HG03575 (cell line): ENCODE measurements around the gene AMH.

Experiments used
- ATAC-seq: cut with Tn5 transposase; IDR thresholded peaks from one replicate; pipeline ENCODE4 v1.9.1; 2021; ENCODE audit not compliant: unreplicated experiment, insufficient number of reproducible peaks, low FRiP score; ENCODE audit errors: extremely low read depth

AMH gene

DNA sequence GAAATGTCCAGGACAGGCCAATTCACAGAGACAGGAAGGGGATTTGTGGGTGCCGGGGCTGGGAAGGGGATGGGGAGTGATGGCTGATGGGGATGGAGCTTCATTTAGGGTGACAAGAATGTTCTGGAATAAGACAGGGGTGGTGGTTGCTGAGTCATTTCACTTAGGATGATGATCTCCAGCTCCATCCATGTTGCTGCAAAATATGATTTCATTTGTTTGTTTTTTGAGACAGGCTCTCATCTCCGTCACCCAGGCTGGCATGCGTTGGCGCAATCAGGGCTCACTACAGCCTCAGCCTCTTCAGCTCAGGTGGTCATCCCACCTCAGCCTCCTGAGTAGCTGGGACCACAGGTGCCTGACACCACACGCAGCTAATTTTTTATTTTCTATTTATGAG, 10.2 kb downstream of the AMH start:
- no peak for ATAC-seq

DNA sequence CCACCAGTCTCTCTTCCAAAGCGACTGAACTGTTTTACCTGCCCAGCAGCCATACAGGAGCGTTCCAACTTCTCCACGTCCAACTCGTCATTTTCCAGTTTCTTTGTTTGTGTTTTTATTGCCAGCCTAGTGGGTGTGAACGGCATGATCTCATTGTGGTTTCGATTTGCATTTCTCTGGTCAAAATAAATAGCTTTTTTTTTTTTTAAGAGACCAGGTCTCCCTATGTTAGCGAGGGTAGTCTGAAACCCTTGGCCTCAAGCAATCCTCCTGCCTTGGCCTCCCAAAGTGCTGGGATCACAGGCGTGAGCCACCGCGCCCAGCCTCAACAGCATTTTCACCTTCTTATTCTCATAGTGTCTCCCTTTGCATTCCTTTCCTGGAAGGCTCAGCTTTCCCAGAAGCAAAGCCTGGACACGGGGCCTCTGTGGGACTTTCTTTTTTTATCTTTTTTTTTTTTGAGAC, 11.2 kb downstream of the AMH start:
- ATAC-seq, result no peak

DNA sequence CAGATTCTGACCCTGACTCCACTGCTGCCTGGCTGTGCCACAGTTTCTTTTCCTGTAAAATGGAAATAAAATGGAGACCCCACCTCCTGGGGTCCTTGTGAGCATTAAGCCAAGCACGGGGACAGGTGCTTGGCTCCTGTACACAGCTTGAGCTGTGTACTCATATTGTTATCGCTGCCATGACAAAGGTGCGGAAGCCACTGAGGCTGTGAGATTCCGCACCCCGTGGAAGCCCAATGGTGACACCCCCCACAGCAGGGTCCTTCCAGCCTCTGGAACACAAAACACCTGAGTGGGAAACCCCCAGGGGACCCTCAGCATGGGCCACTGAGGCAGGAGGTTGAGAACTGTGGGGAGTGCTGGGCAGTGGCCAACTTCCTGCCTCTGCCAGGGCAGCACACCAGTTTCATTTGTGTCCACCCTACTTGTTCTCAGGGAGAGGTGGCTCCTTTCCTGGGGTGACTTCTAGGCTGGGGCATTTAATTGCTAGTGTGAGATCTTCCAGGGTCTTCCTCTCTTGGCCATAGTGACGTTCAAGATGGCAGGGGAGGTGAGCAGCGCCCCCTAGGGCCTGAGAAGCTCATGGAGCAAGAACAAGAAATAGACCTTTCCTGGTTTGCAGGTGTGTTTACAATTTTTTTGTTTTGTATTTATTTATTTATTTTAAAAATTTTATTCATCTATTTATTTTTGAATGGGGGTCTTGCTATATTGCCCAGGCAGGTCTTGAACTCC, 12.5 kb downstream of the AMH start:
- ATAC-seq, result no peak

DNA sequence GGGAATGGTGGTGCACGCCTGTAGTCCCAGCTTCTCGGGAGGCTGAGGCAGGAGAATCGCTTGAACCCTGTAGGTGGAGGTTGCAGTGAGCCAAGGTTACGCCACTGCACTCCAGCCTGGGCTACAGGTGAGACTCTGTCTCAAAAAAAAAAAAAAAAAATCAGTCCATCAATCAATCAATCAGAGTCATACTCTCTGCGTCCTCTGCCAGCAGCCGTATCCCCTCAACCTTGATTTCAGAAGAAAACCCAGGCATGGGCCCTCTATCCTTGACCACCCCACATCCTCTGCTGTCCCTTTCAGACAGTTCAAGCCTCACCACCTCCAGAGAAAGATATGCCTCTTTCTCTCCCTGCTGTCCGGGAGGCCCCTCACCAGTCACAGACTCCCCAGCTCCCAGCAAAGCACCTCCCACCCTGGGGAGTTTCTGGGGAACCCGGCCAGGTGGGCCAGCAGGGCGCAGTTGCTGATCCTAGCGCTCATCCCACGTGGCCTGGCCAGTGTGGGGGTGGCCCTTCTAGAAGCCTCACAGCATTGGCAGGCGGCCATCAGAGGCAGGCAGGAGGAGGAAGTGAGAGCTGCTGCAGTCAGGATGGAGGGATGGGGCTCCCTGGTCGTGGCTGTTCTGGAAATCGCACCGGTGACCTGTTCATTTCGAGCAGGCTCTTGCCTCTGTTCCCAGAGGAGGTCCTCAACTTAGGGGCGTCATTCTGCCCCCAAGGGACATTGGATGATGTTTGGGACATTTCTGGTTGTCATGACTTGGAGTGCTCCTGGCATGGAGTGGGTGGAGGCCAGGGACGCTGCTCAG, 17.3 kb downstream of the AMH start:
- no peak for ATAC-seq

DNA sequence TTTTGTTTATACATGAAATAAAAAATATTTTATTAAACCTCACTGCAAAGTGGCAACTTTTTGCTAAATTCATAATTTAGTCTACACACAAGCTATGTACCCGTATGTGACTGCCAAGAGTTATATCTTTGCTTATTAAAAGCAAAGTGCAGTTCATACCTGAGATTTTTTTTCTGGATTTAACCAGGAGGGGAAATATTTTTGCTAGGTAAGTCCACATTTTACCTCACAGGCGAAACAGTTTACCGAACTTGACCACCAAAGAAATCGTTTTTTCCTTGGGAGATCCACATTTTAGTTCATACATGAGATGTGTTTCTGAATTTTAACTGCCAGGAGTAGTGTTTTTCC, 19.3 kb downstream of the AMH start:
- ATAC-seq, result no peak

DNA sequence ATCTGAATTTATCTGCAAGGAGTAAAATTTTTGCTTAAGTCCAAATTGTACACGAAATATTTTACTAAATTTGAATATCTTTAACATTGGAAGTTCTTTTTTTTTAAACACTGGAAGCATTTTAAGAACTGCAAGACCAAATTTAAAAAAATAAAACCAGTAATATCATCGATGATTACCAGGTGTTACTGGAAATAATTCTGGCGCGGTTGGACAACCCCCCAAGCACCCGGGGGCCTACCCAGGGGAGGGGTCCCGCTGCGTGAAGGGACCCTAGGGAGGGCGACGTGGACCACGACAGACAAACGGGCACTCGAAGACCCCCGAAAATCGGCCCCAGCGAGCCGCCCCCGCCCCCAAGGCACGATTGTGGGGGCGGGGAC, 19.7 kb downstream of the AMH start:
- ATAC-seq, result no peak

DNA sequence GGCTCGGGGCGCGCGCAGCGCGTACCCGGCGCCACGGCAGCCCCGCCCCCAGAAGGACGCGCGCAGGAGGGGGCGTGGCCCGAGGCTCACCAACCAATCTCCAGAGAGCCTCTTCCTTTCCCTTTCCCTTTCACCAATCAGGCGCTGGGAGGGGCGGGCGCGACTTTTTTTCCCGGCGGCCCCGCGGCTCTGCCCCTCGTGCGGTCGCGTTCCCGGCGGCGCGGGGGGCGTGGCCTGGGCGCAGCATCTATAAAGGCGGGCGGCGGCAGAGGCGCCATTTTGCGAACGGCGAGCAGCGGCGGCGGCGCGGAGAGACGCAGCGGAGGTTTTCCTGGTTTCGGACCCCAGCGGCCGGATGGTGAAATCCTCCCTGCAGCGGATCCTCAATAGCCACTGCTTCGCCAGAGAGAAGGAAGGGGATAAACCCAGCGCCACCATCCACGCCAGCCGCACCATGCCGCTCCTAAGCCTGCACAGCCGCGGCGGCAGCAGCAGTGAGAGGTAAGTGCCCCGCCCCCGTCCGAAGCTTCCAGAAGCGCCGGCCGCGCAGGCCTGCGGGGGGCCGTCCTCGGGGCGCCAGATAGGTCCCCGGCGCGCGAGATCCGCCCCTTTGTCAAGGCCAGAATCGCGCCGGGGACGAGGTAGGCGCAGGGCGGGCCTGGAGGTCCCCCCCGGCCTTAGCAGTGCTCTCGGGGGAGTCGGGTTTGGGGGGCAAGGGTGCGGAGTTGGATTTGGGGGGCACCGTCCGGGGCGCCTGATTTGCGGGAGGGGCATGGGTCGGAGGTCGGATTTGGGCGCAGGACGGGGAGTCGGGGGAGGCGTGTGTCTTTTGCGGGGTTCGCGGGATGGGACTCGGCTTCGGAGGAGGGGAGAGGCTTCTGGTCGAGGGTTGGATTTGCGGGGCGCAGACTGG, 20.4 kb downstream of the AMH start:
- ATAC-seq, result no peak

DNA sequence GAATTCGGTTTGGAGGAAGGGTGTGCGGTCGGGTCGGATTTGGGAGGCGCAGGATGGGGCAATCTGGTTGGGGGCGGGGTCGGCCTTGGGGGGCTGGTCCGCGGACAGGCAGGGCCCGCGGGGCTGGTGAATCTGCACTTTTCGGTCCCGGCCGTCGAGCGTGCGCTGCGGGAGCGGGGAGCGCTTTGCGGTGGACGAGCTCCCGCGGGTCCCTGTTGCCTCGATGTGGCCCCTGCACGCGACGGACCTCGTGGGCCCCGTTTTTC, 21.0 kb downstream of the AMH start:
- no peak for ATAC-seq

DNA sequence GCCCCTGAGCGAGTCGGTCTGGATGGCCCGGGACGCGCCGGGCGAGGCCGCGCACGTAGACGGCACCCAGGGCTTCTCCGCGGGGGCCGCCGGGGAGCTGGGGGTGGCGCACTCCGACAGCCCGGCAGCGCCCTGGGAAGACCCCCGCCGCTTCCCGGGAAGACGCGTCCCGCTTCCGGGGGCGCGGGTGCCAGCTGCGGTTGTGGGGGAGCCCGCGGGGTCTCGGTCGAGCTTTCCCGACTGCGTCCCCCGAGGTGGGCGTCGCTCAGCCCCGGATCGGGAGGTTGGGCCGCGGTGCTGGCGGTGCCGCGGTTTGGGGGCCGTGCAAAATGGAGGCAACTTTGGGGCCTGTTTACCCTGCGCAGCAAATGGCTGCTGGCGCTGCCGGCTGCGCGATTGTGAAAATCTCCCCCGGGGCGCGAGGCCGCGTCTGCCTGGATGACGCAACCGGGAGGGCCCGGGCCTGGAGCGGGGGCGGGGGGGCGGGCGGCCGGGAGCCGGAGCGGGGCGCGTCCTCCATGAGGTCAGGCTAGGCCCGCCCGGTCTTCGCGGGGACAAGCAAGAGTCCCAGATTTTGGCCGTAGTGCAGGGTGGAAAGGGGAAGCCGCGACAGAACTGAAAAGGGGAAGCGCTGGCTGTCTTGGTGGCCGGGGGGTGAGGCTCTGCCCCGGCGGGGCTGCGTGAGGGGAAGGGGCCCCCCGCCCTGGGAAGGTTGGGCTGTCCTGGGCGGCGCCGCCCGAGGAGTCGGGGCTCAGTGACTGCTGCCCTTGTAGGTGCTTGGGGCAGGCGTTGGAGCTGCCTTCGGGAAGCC, 21.5 kb downstream of the AMH start:
- ATAC-seq, result no peak

DNA sequence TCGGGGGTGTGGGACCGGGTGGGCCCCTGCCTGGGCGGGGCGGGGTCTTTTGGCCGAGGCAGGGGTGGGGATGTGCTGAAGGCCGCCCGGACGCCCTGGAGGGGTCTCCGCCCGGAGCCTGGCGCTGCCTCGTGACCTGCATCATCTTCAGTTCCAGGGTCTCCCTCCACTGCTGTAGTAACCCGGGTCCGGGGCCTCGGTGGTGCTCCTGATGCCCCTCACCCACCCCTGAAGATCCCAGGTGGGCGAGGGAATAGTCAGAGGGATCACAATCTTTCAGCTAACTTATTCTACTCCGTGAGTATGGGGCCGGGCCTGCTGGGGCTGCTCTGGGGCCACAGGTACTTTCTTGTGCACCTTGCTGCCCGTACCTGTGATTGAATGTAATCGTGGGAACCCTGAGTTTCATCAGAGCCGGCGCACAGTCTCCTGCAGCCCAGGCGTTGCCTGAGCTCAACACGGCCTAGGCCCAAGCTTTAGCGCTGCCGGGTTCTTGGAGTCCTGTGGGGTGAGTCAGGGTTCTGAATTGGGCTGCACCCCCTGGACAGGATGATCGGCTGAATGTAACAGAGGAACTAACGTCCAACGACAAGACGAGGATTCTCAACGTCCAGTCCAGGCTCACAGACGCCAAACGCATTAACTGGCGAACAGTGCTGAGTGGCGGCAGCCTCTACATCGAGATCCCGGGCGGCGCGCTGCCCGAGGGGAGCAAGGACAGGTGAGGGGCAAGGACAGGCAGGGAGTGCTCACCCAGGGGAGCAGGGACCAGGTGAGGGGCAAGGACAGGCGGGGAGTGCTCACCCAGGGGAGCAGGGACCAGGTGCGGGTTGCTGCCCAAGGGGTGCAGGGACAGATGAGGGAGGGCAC, 22.3 kb downstream of the AMH start:
- no peak for ATAC-seq

DNA sequence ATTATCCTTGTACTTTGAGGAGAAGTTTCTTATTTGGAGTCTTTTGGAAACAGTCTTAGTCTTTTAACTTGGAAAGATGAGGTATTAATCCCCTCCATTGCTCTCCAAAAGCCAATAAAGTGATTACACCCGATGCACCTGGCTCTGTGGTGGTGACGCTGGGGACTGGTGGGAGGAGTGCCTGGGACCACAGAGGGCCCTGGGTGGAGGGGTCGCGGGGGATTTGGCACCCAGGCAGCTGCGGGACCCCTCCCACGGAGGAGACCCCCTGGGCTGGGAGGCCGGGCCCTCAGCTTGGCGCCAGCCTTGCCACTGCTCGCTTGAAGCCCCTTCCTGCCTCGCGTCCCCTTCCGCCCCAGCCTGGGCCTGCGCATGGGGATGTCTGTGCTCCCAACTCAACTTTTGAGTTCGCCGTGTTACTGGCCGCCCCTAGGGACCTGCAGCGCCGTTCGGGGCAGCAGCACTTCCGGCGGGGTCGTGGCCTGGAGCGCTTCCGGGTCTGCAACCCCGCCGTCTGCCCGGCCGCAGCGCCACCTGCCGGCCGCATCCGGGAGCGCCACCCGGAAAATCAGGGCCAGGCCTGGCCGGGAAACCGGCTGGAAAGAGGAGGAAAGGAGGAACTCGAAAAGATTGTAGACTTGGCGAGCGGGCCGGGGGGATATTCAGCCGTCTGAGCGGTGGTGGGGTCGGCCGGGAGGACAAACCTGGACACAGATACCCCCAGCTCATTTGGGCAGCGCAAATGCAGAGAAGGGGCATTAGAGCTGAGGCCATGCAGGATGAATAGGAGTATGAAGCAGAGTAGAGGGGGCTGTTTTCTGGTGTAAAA, 24.4 kb downstream of the AMH start:
- no peak for ATAC-seq

DNA sequence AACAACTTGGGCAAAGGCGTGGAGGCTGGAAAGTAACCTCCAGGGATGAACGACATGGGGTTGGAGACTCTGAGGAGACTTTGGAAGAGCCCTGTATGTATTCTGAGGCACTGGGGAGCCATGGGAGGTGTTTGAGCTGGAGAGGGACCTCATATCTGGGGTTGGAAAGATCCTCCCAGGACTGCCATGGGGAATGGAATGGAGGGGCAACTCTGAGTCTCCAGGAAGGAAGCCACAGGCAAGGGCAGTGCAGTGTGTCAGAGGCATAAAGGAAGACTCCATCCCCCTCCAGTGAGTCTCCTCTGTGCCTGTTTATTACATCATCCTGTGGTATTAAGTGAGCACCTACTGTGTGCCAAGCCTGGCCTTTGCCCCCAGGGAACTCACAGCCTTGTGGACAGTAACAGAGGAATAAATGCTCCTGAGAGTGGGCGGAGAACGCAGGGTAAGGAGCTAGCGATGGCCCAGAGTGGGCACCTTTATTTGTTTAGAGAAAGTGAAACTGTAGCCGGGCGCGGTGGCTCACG, 25.1 kb downstream of the AMH start:
- no peak for ATAC-seq

DNA sequence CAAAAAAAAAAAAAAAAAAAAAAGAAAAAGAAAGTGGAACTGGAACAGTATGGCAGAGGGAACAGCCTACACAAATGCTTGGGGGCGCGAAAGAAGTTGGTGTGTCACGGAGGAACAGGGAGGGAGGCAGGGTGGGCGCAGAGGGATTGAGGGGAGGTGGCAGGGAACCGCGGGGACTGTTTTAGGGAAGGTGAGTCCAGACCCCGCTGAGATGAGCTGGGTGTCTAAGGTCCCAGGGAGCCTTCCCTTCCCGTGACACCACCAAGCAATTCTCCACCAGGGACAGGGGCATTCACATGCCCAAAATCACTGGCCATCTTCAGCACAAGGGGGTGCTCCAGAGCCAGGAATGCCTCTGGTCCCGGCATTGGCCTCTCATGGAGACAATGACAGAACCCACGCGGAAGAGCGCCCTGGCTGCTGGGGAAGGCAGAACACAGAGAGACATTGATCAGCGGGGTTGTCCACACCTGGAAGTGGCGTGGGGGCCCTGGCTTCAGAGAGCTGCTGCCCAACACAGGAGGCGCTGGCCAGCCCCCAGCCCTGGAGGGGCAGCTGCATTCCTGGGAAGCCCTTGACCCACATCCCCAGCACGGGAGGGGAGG, 25.9 kb downstream of the AMH start:
- no peak for ATAC-seq

DNA sequence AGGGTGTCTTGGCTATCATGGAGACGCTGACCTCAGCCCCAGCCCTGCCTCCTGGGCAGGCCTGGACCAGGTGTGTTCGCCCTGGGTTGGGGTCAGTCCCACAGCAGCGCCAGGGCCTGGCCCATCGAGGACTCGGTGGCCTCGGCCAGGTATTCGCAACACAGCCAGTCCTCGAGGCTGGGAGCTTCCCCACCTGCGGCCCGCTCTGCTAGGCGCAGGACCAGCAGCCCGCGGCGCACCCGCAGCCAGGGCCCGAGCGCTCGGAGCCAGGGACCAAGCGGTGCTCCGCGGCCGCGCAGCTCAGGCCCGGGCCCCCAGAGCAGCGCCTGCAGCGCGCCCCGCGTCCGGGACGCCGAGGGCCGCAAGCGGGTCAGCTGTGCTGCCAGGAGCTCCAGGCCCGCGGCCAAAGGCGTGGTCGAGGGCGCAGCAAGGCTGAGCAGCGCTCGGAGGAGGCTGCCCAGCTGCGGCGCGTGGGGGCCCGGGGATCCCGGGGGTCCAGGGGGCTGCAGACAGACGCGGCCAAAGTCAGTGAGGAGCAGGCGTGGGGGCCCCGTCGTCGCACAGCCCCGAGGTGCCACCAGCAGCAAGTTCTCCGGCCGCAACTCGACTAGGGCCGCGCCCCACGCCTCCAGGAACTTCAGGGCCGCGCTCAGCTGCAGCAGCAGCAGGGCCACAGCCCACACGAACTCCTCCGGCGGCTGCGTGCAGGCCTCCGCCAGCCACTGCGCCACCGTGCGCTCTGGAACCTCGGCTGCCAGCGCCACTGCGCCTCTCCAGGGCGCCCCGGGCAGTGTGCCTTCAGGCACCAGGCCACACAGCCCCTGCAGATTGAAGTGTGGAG, 26.7 kb downstream of the AMH start:
- no peak for ATAC-seq

DNA sequence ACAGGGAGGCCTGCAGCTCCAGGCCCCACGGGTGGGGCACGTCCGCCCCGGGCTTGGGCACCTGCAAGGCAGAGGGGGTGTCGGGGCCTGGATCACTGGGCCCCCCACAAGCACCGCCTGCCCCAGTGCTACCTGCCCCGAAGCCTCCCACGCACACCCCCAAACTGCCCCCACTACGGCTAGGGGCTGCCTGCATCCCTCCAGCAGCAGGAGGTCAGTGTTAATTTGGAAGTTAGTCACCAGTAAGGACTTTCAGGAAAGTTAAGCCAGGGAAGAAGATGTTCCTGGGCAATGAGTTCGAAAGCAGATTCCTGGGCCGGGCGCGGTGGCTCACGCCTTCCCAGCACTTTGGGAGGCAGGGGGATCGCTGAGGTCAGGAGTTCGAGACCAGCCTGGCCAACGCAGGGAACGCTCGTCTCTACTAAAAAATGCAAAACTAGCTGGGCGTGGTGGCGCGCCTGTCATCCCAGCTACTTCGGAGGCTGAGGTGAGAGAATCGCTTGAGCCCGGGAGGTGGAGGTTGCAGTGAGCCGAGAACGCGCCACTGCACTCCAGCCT, 27.4 kb downstream of the AMH start:
- ATAC-seq, result no peak

DNA sequence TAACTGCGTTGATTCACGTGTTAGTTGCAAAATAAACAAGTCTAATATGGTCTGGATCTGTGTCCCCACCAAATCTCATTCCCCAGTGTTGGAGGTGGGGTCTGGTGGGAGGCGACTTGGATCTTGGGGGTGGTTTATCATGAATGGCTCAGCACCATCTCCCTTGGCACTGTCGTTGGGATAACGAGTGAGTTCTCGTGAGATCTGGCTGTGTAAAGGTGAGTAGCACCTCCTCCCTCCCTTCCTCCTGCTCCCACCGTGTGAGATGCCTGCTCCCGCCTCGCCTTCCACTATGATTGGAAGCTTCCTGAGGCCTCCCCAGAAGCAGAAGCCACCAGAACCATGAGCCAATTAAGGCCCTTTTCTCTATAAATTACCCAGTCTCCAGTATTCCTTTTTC, 28.0 kb downstream of the AMH start:
- ATAC-seq, result no peak
